HCT116 (cell line): ENCODE measurements around the gene ZNF516. TPM values are rescaled to one million over a fixed set of nuclear protein-coding genes. Genes with fewer than 3 reads are reported as not detected.

Experiments used
- ATAC-seq: fragments of 200-7000 bp; cut with Tn5 transposase; 2 replicates; pipeline ENCODE4 v1.9.1; 2020; ENCODE audit warnings: mild to moderate bottlenecking, moderate library complexity
- BruUV-seq: library from RNA; stranded (reverse); fragments of 400-500 nt; replicated peaks from 2 replicates; lab custom pipeline; 2021; lab: Mats Ljungman, UMichigan
- CTCF ChIA-PET: fragments of 300-600 bp; sonication (Branson Sonifier 250); formaldehyde crosslinking; loops from one replicate; lab custom pipeline; 2021; ENCODE audit warnings: antibody characterized with exemption; lab: Charles Lee
- POLR2A ChIA-PET: fragments of 300-600, 350-600 bp; sonication (Branson Sonifier 250); formaldehyde crosslinking; loops from one replicate; lab custom pipeline; 2021; ENCODE audit warnings: antibody characterized with exemption; lab: Charles Lee
- RAD21 ChIA-PET, 2 experiments: fragments of 300-600 bp; sonication (Branson Sonifier 250); formaldehyde crosslinking; loops; one replicate each; lab custom pipeline; 2023; ENCODE audit warnings: low total read pairs in 2 of 2; ENCODE audit not compliant: uncharacterized antibody in 2 of 2, unreplicated experiment in 2 of 2, low non-redundant PET in 1 of 2; lab: Charles Lee
- DNase-seq: peaks from one replicate; pipeline ENCODE4 v3.0.0-alpha.2; 2010; ENCODE audit warnings: low read depth, low spot score
- H2AFZ ChIP-seq: fragments of 200-600 bp; shearing (Covaris generic), sonication (generic); 2 replicates; pipeline ENCODE4 v1.6.1; 2017; ENCODE audit warnings: low read depth, mixed run types, mixed read lengths, antibody characterized with exemption, low read length; ENCODE audit not compliant: poor library complexity, severe bottlenecking
- H3K27ac ChIP-seq: 2 replicates; pipeline ENCODE4 v1.5.1; 2012; ENCODE audit warnings: low read depth, low read length
- H3K27me3 ChIP-seq: fragments of 200-600 bp; sonication (generic); 2 replicates; pipeline ENCODE4 v1.6.1; 2016; ENCODE audit warnings: mixed run types, low read length, mixed read lengths; ENCODE audit not compliant: insufficient read depth
- H3K36me3 ChIP-seq, 2 experiments: fragments of 200-500 bp in 1 of 2; fragments of 200-600 bp in 1 of 2; sonication (Bioruptor generic) in 1 of 2; sonication (generic) in 1 of 2; 2 replicates each; pipeline versions ENCODE4 v1.5.1 to v1.6.1; 2014 to 2016; ENCODE audit warnings: low read length in 2 of 2, inconsistent platforms in 1 of 2, mixed read lengths in 1 of 2, mixed run types in 1 of 2; ENCODE audit not compliant: insufficient read depth in 2 of 2, control insufficient read depth in 1 of 2
- H3K4me1 ChIP-seq, 2 experiments: fragments of 200-600 bp in 1 of 2; sonication (generic) in 1 of 2; 2 replicates each; pipeline versions ENCODE4 v1.5.1 to v1.6.1; 2012 to 2017; ENCODE audit warnings: low read length in 2 of 2, inconsistent platforms in 1 of 2, mild to moderate bottlenecking in 1 of 2, mixed read lengths in 1 of 2, mixed run types in 1 of 2, moderate library complexity in 1 of 2; ENCODE audit not compliant: insufficient read depth in 2 of 2, control insufficient read depth in 1 of 2
- H3K4me2 ChIP-seq: fragments of 200-600 bp; sonication (generic); 2 replicates; pipeline ENCODE4 v1.6.1; 2017; ENCODE audit warnings: mixed run types, low read length, mixed read lengths
- H3K4me3 ChIP-seq, 2 experiments: fragments of 200-600 bp in 1 of 2; sonication (generic) in 1 of 2; replicated peaks in 1 of 2; 2 replicates each; pipeline ENCODE4 v1.5.1; 2011 to 2016; ENCODE audit warnings: low read length in 2 of 2, control low read depth in 1 of 2, low read depth in 1 of 2, mild to moderate bottlenecking in 1 of 2, mixed read lengths in 1 of 2, mixed run types in 1 of 2
- H3K79me2 ChIP-seq: fragments of 200-600 bp; sonication (generic); 2 replicates; pipeline ENCODE4 v1.6.1; 2017; ENCODE audit warnings: mild to moderate bottlenecking, mixed run types, low read length, moderate library complexity, mixed read lengths; ENCODE audit not compliant: insufficient read depth
- H3K9ac ChIP-seq: fragments of 200-600 bp; sonication (generic); 2 replicates; pipeline ENCODE4 v1.6.1; 2016; ENCODE audit warnings: low read length, mixed read lengths
- H3K9me2 ChIP-seq: fragments of 200-600 bp; sonication (generic), shearing (Covaris generic); 2 replicates; pipeline ENCODE4 v1.6.1; 2017; ENCODE audit warnings: mixed run types, mild to moderate bottlenecking, moderate library complexity; ENCODE audit not compliant: insufficient read depth
- H3K9me3 ChIP-seq, 2 experiments: fragments of 200-500 bp in 1 of 2; fragments of 200-600 bp in 1 of 2; sonication (Bioruptor generic) in 1 of 2; sonication (generic) in 1 of 2; 2 replicates each; pipeline ENCODE4 v1.6.1; 2014 to 2017; ENCODE audit warnings: low read length in 2 of 2, mixed read lengths in 2 of 2, inconsistent platforms in 1 of 2, low read depth in 1 of 2, mild to moderate bottlenecking in 1 of 2, mixed run types in 1 of 2, moderate library complexity in 1 of 2; ENCODE audit not compliant: control insufficient read depth in 1 of 2, insufficient read depth in 1 of 2
- H4K20me1 ChIP-seq: fragments of 200-600 bp; sonication (generic), shearing (Covaris generic); 2 replicates; pipeline ENCODE4 v1.6.1; 2017; ENCODE audit warnings: mixed run types, mild to moderate bottlenecking, moderate library complexity; ENCODE audit not compliant: insufficient read depth
- CBX3 ChIP-seq: IDR thresholded peaks from 2 replicates; pipeline ENCODE4 v1.6.1; 2012; ENCODE audit warnings: low read depth
- CEBPB ChIP-seq: IDR thresholded peaks from 2 replicates; pipeline ENCODE4 v1.6.1; 2012; ENCODE audit warnings: low read depth
- EGR1 ChIP-seq: IDR thresholded peaks from 2 replicates; pipeline ENCODE4 v1.6.1; 2012; ENCODE audit warnings: low read depth
- ELF1 ChIP-seq: IDR thresholded peaks from 2 replicates; pipeline ENCODE4 v1.6.1; 2012; ENCODE audit warnings: low read depth, borderline replicate concordance
- EZH2 ChIP-seq: fragments of 200-600 bp; sonication (generic); IDR thresholded peaks from 2 replicates; pipeline ENCODE4 v1.6.1; 2017; ENCODE audit warnings: antibody characterized with exemption, mixed run types
- FOSL1 ChIP-seq: IDR thresholded peaks from 2 replicates; pipeline ENCODE4 v1.6.1; 2012; ENCODE audit warnings: low read depth
- POLR2A ChIP-seq: IDR thresholded peaks from 2 replicates; pipeline ENCODE4 v1.7.0; 2011; ENCODE audit warnings: borderline replicate concordance; ENCODE audit not compliant: insufficient read depth, insufficient read length; ENCODE audit errors: extremely low read depth
- RAD21 ChIP-seq: IDR thresholded peaks from 2 replicates; pipeline ENCODE4 v1.6.1; 2012; ENCODE audit warnings: low read depth, mild to moderate bottlenecking
- ZFX ChIP-seq: fragments of 450-650 bp; IDR thresholded peaks from 2 replicates; pipeline ENCODE4 v1.6.1; 2017
- ZNF274 ChIP-seq: fragments of 200-500 bp; sonication (Bioruptor generic); IDR thresholded peaks from 2 replicates; pipeline ENCODE4 v1.6.1; 2014; ENCODE audit warnings: mild to moderate bottlenecking, low read depth, low read length, inconsistent platforms
- intact Hi-C: fragments of 100-400 bp; cut with micrococcal nuclease; formaldehyde crosslinking; loops from 2 replicates; pipeline ENCODE4 v1.10.0; 2022
- total RNA-seq: library from RNA; stranded (reverse); gene quantifications from one replicate; pipeline ENCODE4 v1.2.1, GENCODE V29; 2021; ENCODE audit not compliant: unreplicated experiment
- TF ChIP-seq, protein P1 (sequence below): IDR thresholded peaks from 2 replicates; pipeline ENCODE4 v1.6.1; 2012
- TF ChIP-seq, protein P2 (sequence below), 3 experiments: fragments of 200-600 bp in 1 of 3; sonication (generic) in 1 of 3; IDR thresholded peaks in 2 of 3; conservative IDR thresholded peaks in 1 of 3; 2 replicates each; pipeline ENCODE4 v1.5.1; 2012 to 2017; ENCODE audit warnings: low read depth in 2 of 3, low read length in 2 of 3, antibody characterized with exemption in 1 of 3, borderline replicate concordance in 1 of 3, control low read depth in 1 of 3, mild to moderate bottlenecking in 1 of 3, mixed read lengths in 1 of 3, mixed run types in 1 of 3, moderate library complexity in 1 of 3; ENCODE audit not compliant: insufficient read depth in 1 of 3
- TF ChIP-seq, protein P3 (sequence below): IDR thresholded peaks from 2 replicates; pipeline ENCODE4 v1.6.1; 2012; ENCODE audit warnings: low read depth

The ZNF516 gene
- total RNA-seq, 1 experiment from 2014 or later, result 32.0 TPM

DNA sequence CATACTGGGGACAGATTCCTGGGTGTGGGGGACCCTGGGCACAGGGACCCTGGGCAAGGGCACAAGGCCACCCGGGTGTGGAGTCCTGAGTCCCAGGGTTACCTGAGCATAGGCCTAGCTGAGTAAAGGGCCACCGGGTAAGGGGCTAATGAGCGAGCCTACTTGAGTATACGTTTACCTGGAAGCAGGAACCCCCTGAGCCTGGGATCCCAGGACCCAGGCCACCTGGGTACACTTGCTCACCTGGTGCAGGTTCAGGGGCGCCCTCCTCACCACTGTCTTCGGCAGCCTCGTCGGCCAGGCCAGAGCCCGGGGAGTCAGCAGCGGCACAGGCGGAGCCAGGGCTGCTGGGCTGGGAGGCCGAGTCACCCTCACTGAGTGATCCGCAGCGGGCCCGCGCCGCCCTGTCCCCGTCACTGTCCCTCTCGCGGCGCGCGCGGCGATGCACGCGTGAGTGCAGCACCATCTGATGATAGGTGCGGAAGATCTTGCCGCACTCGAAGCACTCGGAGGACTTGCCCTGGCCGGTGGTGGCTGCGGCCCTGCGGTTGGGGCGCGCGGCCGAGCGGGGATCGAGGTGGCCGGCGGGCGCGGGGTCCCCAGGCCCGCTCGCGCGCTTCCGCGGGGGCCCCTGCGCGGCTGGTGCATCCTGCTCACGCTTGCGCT lies 53.9 kb downstream of the ZNF516 start:
- H3K9me2 ChIP-seq, result no peaks in the 10 kb centered on the region
- DNase-seq (no peak), ATAC-seq (no peak)
- no peaks in the 10 kb centered on the region for H3K27me3 ChIP-seq
- H3K4me2 ChIP-seq, result no peak overlapping the region
- H3K4me1 ChIP-seq, result peaks cover 3 to 5% of the 10 kb centered on the region in 2 experiments; a peak in 1 of 4 replicates
- no peaks in the 10 kb centered on the region; the same call in 1 of the 2 replicates for H3K79me2 ChIP-seq
- H3K4me3 ChIP-seq, result no peak overlapping the region
- H2AFZ ChIP-seq, result no peak overlapping the region
- no peaks in the 10 kb centered on the region for H4K20me1 ChIP-seq
- no peak overlapping the region for H3K27ac ChIP-seq
- no TSS peak for BruUV-seq
- no peak for TF ChIP-seq FOSL1
- no peak for TF ChIP-seq EZH2
- TF ChIP-seq EGR1, result no peak
- TF ChIP-seq, protein P1, sequence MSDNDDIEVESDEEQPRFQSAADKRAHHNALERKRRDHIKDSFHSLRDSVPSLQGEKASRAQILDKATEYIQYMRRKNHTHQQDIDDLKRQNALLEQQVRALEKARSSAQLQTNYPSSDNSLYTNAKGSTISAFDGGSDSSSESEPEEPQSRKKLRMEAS, result no peak
- TF ChIP-seq CBX3, result no peak
- no peak for TF ChIP-seq ZFX
- no peak for TF ChIP-seq ZNF274
- TF ChIP-seq, protein P2, sequence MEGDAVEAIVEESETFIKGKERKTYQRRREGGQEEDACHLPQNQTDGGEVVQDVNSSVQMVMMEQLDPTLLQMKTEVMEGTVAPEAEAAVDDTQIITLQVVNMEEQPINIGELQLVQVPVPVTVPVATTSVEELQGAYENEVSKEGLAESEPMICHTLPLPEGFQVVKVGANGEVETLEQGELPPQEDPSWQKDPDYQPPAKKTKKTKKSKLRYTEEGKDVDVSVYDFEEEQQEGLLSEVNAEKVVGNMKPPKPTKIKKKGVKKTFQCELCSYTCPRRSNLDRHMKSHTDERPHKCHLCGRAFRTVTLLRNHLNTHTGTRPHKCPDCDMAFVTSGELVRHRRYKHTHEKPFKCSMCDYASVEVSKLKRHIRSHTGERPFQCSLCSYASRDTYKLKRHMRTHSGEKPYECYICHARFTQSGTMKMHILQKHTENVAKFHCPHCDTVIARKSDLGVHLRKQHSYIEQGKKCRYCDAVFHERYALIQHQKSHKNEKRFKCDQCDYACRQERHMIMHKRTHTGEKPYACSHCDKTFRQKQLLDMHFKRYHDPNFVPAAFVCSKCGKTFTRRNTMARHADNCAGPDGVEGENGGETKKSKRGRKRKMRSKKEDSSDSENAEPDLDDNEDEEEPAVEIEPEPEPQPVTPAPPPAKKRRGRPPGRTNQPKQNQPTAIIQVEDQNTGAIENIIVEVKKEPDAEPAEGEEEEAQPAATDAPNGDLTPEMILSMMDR (IDR thresholded peaks at IDR 0.05 in 2 of 3, conservative IDR thresholded peaks at IDR 0.05 in 1 of 3; ENCODE audit: borderline replicate concordance in 1 of 3, insufficient read depth in 1 of 3, low read depth in 2 of 3, low read length in 2 of 3), result no peak
- TF ChIP-seq RAD21, result no peak
- TF ChIP-seq, protein P3, sequence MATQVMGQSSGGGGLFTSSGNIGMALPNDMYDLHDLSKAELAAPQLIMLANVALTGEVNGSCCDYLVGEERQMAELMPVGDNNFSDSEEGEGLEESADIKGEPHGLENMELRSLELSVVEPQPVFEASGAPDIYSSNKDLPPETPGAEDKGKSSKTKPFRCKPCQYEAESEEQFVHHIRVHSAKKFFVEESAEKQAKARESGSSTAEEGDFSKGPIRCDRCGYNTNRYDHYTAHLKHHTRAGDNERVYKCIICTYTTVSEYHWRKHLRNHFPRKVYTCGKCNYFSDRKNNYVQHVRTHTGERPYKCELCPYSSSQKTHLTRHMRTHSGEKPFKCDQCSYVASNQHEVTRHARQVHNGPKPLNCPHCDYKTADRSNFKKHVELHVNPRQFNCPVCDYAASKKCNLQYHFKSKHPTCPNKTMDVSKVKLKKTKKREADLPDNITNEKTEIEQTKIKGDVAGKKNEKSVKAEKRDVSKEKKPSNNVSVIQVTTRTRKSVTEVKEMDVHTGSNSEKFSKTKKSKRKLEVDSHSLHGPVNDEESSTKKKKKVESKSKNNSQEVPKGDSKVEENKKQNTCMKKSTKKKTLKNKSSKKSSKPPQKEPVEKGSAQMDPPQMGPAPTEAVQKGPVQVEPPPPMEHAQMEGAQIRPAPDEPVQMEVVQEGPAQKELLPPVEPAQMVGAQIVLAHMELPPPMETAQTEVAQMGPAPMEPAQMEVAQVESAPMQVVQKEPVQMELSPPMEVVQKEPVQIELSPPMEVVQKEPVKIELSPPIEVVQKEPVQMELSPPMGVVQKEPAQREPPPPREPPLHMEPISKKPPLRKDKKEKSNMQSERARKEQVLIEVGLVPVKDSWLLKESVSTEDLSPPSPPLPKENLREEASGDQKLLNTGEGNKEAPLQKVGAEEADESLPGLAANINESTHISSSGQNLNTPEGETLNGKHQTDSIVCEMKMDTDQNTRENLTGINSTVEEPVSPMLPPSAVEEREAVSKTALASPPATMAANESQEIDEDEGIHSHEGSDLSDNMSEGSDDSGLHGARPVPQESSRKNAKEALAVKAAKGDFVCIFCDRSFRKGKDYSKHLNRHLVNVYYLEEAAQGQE, result no peak
- TF ChIP-seq CEBPB, result no peak
- no peak for TF ChIP-seq POLR2A
- no peak for TF ChIP-seq ELF1
- intact Hi-C loops, result no loop called here
- no peaks in the 10 kb centered on the region for H3K9me3 ChIP-seq
- ChIA-PET CTCF (no interaction called here), RAD21 (no interaction called here), POLR2A (no interaction called here)
- H3K36me3 ChIP-seq, result peaks cover 0 to 8% of the 10 kb centered on the region in 2 experiments; a peak in 1 of 4 replicates
- no peak overlapping the region for H3K9ac ChIP-seq
